ENCODE results near the gene UQCC3. TPM values are rescaled to one million over a fixed set of nuclear protein-coding genes. Genes with fewer than 3 reads are reported as not detected.

UQCC3 gene
- total and polyA plus RNA-seq, 9 of the 15 experiments (the other 6 are each of a cell fraction or from before 2014, with no cell fraction given) = 3.3 to 44.3 (median 8.0) TPM

- TF ChIP-seq IRF2 (CRISPR knock-in tag; IDR thresholded peaks at IDR 0.05) (no peak), BHLHE40 (IDR thresholded peaks at IDR 0.05; ENCODE audit: low read length) (no peak), CSDE1 (IDR thresholded peaks at IDR 0.05) (no peak), MTA3 (IDR thresholded peaks at IDR 0.05; ENCODE audit: borderline replicate concordance) (no peak), FOXO4 (CRISPR knock-in tag; IDR thresholded peaks at IDR 0.05) (no peak), ZNF146 (CRISPR knock-in tag; IDR thresholded peaks at IDR 0.05; ENCODE audit: unreplicated experiment) (no peak), DLX4 (CRISPR knock-in tag; IDR thresholded peaks at IDR 0.05) (no peak), ADNP (tag; IDR thresholded peaks at IDR 0.05) (no peak), ATF3 (IDR thresholded peaks at IDR 0.05) (no peak), ATF3 (CRISPR knock-in tag; conservative IDR thresholded peaks at IDR 0.05) (no peak), MYNN (IDR thresholded peaks at IDR 0.05) (no peak), MYNN (CRISPR knock-in tag; IDR thresholded peaks at IDR 0.05) (no peak), SOX6 (IDR thresholded peaks at IDR 0.05) (no peak), CBX8 (IDR thresholded peaks at IDR 0.05; ENCODE audit: borderline replicate concordance, extremely low read depth, low read depth, low read length, poor library complexity, severe bottlenecking) (no peak), POU5F1 (IDR thresholded peaks at IDR 0.05; ENCODE audit: borderline replicate concordance, low read depth, low read length, partially characterized antibody) (no peak), ZZZ3 (IDR thresholded peaks at IDR 0.05) (peak; percentile 88; the same call in 1 of the 2 replicates), LARP7 (IDR thresholded peaks at IDR 0.05) (no peak), ASH1L (IDR thresholded peaks at IDR 0.05; ENCODE audit: borderline replicate concordance, low read depth, partially characterized antibody) (no peak), ZNF785 (CRISPR knock-in tag; IDR thresholded peaks at IDR 0.05) (no peak), RFX1 (IDR thresholded peaks at IDR 0.05) (no peak), HOMEZ (CRISPR knock-in tag; IDR thresholded peaks at IDR 0.05) (no peak), YBX1 (IDR thresholded peaks at IDR 0.05) (no peak), NBN (IDR thresholded peaks at IDR 0.05; ENCODE audit: low read depth) (no peak; the same call in 1 of the 2 replicates), SRF (CRISPR knock-in tag; IDR thresholded peaks at IDR 0.05) (no peak), MIER1 (IDR thresholded peaks at IDR 0.05; ENCODE audit: low read depth) (no peak), ZNF143 (CRISPR knock-in tag; IDR thresholded peaks at IDR 0.05) (no peak), THRAP3 (IDR thresholded peaks at IDR 0.05; ENCODE audit: borderline replicate concordance) (no peak), MEIS2 (IDR thresholded peaks at IDR 0.05; ENCODE audit: partially characterized antibody) (no peak), ZNF717 (CRISPR knock-in tag; IDR thresholded peaks at IDR 0.05) (no peak), GATAD2A (IDR thresholded peaks at IDR 0.05) (no peak)
Observed at GRCh38 chr11:62671236-62671607, 251 bp upstream of the UQCC3 start (continued).
